ENCODE measurements around the gene FGF22. TPM values are rescaled to one million over a fixed set of nuclear protein-coding genes. Genes with fewer than 3 reads are reported as not detected.

The FGF22 gene
- 0.48 TPM in 1 of 2 replicates, not detected in the other for polyA plus RNA-seq
- not detected in 2 replicates for polyA minus RNA-seq

DNA sequence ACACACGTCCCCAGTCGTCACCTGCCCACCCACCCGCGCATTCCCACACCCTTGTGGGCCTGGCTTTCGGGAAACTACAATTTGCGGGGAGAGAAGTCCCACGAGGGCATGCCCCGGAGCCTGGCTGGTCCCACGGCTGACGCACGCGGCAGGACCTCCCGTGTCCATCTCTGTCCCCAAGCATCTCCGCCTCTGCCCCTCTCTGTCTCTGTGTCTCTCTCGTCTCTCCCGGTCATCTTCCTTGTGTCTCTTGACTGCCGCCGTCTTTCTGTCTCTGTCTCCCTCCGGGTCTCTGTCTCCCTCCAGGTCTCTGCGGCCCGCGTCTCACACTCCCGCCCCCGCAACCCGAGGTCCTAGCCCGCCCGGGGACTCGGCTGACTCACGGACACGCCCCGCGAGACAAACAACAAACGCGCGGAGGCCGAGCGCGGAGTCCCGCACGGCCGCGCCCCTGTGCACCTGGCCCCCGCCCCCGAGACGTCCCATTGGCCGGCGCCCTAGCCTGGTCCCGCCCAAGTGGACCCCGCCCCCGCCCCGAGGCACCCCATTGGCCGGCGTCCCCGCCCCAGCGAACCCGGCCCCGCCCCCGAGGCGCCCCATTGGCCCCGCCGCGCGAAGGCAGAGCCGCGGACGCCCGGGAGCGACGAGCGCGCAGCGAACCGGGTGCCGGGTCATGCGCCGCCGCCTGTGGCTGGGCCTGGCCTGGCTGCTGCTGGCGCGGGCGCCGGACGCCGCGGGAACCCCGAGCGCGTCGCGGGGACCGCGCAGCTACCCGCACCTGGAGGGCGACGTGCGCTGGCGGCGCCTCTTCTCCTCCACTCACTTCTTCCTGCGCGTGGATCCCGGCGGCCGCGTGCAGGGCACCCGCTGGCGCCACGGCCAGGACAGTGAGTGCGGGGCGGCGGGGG is at the start of gene FGF22:
FGF22 (plus strand) TSS at position 627 of the 908 bp plus-strand sequence; CDS start at position 674, 47 bp downstream.
- Histone ChIP-seq H3K9ac (ENCODE audit: low read length) (no peak within 1 kb of the TSS), H3K27ac (ENCODE audit: low read length) (no peak within 1 kb of the TSS), H2AFZ (ENCODE audit: low read depth, low read length) (no peak within 1 kb of the TSS), H3K36me3 (ENCODE audit: insufficient read depth, low read length) (no peaks in the 10 kb centered on the region), H3K27me3 (ENCODE audit: insufficient read depth, low read depth, low read length) (no peaks in the 10 kb centered on the region), H4K20me1 (ENCODE audit: insufficient read depth) (no peaks in the 10 kb centered on the region), H3K4me3 (ENCODE audit: low read length) (peak within 1 kb of the TSS; percentile 63), H3F3A (ENCODE audit: insufficient read depth, low read length, poor library complexity, severe bottlenecking) (no peaks in the 10 kb centered on the region), H3K9me3 (ENCODE audit: low read length) (no peaks in the 10 kb centered on the region), H3K9me2 (ENCODE audit: insufficient read depth, low read length) (no peaks in the 10 kb centered on the region), H3K79me2 (replicated peaks; ENCODE audit: insufficient read depth, low read length) (no peaks in the 10 kb centered on the region), H3K4me2 (ENCODE audit: low read length) (no peak within 1 kb of the TSS)
- TF ChIP-seq EP300 (conservative IDR thresholded peaks at IDR 0.05; ENCODE audit: poor library complexity, severe bottlenecking) (peak; percentile 21), POLR2AphosphoS5 (IDR thresholded peaks at IDR 0.05) (no peak), MXI1 (conservative IDR thresholded peaks at IDR 0.05; ENCODE audit: poor library complexity, severe bottlenecking) (peak; percentile 49)

DNA sequence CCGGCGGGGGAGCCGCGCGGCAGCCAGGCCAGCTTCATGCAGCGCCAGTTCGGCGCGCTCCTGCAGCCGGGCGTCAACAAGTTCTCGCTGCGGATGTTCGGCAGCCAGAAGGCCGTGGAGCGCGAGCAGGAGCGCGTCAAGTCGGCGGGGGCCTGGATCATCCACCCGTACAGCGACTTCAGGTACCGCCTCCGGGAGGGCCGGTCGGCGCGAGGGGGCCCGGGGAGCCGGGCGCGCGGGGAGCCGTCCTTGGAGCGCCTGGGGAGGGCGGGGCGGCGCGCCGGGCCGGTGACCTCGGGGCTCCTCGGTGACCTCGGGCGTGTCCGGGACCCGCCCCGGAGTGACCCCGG is 49.3 kb upstream of the FGF22 start:
- Histone ChIP-seq H3K27ac (ENCODE audit: low read length) (no peak overlapping the region), H3K9me3 (ENCODE audit: low read length) (no peaks in the 10 kb centered on the region), H3K36me3 (ENCODE audit: insufficient read depth, low read length) (no peaks in the 10 kb centered on the region), H3K27me3 (ENCODE audit: insufficient read depth, low read depth, low read length) (peaks cover 26% of the 10 kb centered on the region), H3F3A (ENCODE audit: insufficient read depth, low read length, poor library complexity, severe bottlenecking) (no peaks in the 10 kb centered on the region), H3K9ac (ENCODE audit: low read length) (peak overlapping the region; percentile 57), H4K20me1 (ENCODE audit: insufficient read depth) (peaks cover 9% of the 10 kb centered on the region), H3K4me2 (ENCODE audit: low read length) (no peak overlapping the region), H3K9me2 (ENCODE audit: insufficient read depth, low read length) (no peaks in the 10 kb centered on the region), H3K79me2 (replicated peaks; ENCODE audit: insufficient read depth, low read length) (no peaks in the 10 kb centered on the region), H3K4me3 (ENCODE audit: low read length) (peak overlapping the region; percentile 66), H2AFZ (ENCODE audit: low read depth, low read length) (no peak overlapping the region)
- TF ChIP-seq EP300 (conservative IDR thresholded peaks at IDR 0.05; ENCODE audit: poor library complexity, severe bottlenecking) (no peak), SMC3 (conservative IDR thresholded peaks at IDR 0.05; ENCODE audit: poor library complexity) (no peak), MXI1 (conservative IDR thresholded peaks at IDR 0.05; ENCODE audit: poor library complexity, severe bottlenecking) (no peak), RAD21 (conservative IDR thresholded peaks at IDR 0.05) (no peak), POLR2AphosphoS5 (IDR thresholded peaks at IDR 0.05) (no peak), CTCF (IDR thresholded peaks at IDR 0.05; ENCODE audit: poor library complexity, severe bottlenecking) (no peak), EZH2 (IDR thresholded peaks at IDR 0.05; ENCODE audit: borderline replicate concordance, insufficient read depth, low read length, poor library complexity, severe bottlenecking) (no peak), TAF1 (IDR thresholded peaks at IDR 0.05; ENCODE audit: low read depth) (no peak)
- TF ChIP-seq, protein P1, sequence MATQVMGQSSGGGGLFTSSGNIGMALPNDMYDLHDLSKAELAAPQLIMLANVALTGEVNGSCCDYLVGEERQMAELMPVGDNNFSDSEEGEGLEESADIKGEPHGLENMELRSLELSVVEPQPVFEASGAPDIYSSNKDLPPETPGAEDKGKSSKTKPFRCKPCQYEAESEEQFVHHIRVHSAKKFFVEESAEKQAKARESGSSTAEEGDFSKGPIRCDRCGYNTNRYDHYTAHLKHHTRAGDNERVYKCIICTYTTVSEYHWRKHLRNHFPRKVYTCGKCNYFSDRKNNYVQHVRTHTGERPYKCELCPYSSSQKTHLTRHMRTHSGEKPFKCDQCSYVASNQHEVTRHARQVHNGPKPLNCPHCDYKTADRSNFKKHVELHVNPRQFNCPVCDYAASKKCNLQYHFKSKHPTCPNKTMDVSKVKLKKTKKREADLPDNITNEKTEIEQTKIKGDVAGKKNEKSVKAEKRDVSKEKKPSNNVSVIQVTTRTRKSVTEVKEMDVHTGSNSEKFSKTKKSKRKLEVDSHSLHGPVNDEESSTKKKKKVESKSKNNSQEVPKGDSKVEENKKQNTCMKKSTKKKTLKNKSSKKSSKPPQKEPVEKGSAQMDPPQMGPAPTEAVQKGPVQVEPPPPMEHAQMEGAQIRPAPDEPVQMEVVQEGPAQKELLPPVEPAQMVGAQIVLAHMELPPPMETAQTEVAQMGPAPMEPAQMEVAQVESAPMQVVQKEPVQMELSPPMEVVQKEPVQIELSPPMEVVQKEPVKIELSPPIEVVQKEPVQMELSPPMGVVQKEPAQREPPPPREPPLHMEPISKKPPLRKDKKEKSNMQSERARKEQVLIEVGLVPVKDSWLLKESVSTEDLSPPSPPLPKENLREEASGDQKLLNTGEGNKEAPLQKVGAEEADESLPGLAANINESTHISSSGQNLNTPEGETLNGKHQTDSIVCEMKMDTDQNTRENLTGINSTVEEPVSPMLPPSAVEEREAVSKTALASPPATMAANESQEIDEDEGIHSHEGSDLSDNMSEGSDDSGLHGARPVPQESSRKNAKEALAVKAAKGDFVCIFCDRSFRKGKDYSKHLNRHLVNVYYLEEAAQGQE (IDR thresholded peaks at IDR 0.05; ENCODE audit: borderline replicate concordance): no peak
